ENCODE measurements around the gene USP9Y. TPM values are rescaled to one million over a fixed set of nuclear protein-coding genes. Genes with fewer than 3 reads are reported as not detected.
"Not testable (repeated sequence)": the region's sequence is repeated elsewhere in the genome, so short reads cannot be mapped to it uniquely, and the experiment has no call there.

USP9Y gene
- not detected for total RNA-seq

- DNase-seq, result no peak
Observed at GRCh38 chrY:12701181-12701695, at the start of gene USP9Y. TSS of gene USP9Y (plus strand) at chrY:12701231. CDS start at chrY:12709448, 8,217 bp downstream.

GRCh38 chrY:12651621-12652036 is 49.4 kb upstream of the USP9Y start:
- no peak for DNase-seq

- peak; percentile 91 for DNase-seq
Observed at GRCh38 chrY:12661745-12662681, 39.0 kb upstream of the USP9Y start.

GRCh38 chrY:12662745-12663591 is 38.1 kb upstream of the USP9Y start:
- DNase-seq, result peak; percentile 61

GRCh38 chrY:12663845-12664244 is 37.2 kb upstream of the USP9Y start:
- not testable (repeated sequence) for DNase-seq

- no peak for DNase-seq
Observed at GRCh38 chrY:12678111-12678510, 22.9 kb upstream of the USP9Y start.

GRCh38 chrY:12681535-12681934 is 19.5 kb upstream of the USP9Y start:
- no peak for DNase-seq

GRCh38 chrY:12688337-12688736 is 12.7 kb upstream of the USP9Y start:
- no peak for DNase-seq

GRCh38 chrY:12700087-12700486 is 944 bp upstream of the USP9Y start:
- DNase-seq, result no peak

- no peak for DNase-seq
Observed at GRCh38 chrY:12702174-12702573, 1.1 kb downstream of the USP9Y start.

GRCh38 chrY:12710460-12710859 is 9.4 kb downstream of the USP9Y start:
- DNase-seq, result no peak

- no peak for DNase-seq
Observed at GRCh38 chrY:12715376-12715775, 14.3 kb downstream of the USP9Y start.

- DNase-seq, result no peak
Observed at GRCh38 chrY:12729746-12730145, 28.7 kb downstream of the USP9Y start.

- DNase-seq, result no peak
Observed at GRCh38 chrY:12733625-12734024, 32.6 kb downstream of the USP9Y start.

GRCh38 chrY:12734051-12734450 is 33.0 kb downstream of the USP9Y start:
- peak; percentile 33 for DNase-seq

GRCh38 chrY:12741414-12741813 is 40.4 kb downstream of the USP9Y start:
- DNase-seq, result no peak

GRCh38 chrY:12742725-12743124 is 41.7 kb downstream of the USP9Y start:
- no peak for DNase-seq

GRCh38 chrY:12744091-12744490 is 43.1 kb downstream of the USP9Y start:
- DNase-seq, result no peak

GRCh38 chrY:12749293-12749692 is 48.3 kb downstream of the USP9Y start:
- no peak for DNase-seq

- DNase-seq, result no peak
Observed at GRCh38 chrY:12752856-12753255, 51.8 kb downstream of the USP9Y start.

- no peak for DNase-seq
Observed at GRCh38 chrY:12756021-12756420, 55.0 kb downstream of the USP9Y start.

- DNase-seq, result no peak
Observed at GRCh38 chrY:12765976-12766375, 64.9 kb downstream of the USP9Y start.

GRCh38 chrY:12784521-12784920 is 83.5 kb downstream of the USP9Y start:
- no peak for DNase-seq
